K562 (cell line): ENCODE results near the gene DOCK3.

Experiments
- CTCF ChIP-seq, 3 experiments: IDR thresholded peaks in 2 of 3; conservative IDR thresholded peaks in 1 of 3; 2 replicates each; pipeline ENCODE4 v1.5.1; 2011 to 2012; ENCODE audit warnings: low read length in 3 of 3, mild to moderate bottlenecking in 3 of 3, control low read depth in 2 of 3, improper control_type of control experiment in 1 of 3, inconsistent platforms in 1 of 3, low read depth in 1 of 3, mixed read lengths in 1 of 3, moderate library complexity in 1 of 3; ENCODE audit not compliant: insufficient read depth in 2 of 3
- CUX1 ChIP-seq: fragments of 200-800 bp; sonication (Bioruptor generic); IDR thresholded peaks from 2 replicates; pipeline ENCODE4 v1.6.1; 2016; ENCODE audit warnings: missing genetic modification characterization, missing compliant biosample characterization
- GTF2E2 ChIP-seq: fragments of 200-800 bp; sonication (Bioruptor generic); IDR thresholded peaks from 2 replicates; pipeline ENCODE4 v1.6.1; 2016; ENCODE audit warnings: missing genetic modification characterization, missing compliant biosample characterization
- HDAC6 ChIP-seq: IDR thresholded peaks from 2 replicates; pipeline ENCODE4 v1.6.1; 2012; ENCODE audit warnings: low read depth, mild to moderate bottlenecking, control low read depth, inconsistent platforms, low read length, moderate library complexity
- KLF10 ChIP-seq: fragments of 250-450 bp; sonication (Bioruptor Pico); IDR thresholded peaks from 2 replicates; pipeline ENCODE4 v1.6.1; 2021; ENCODE audit warnings: matching md5 sums
- NR2F6 ChIP-seq: fragments of 450-650 bp; formaldehyde crosslinking; IDR thresholded peaks from 2 replicates; pipeline ENCODE4 v1.4.0; 2020; ENCODE audit warnings: mild to moderate bottlenecking
- POLR2A ChIP-seq: fragments of 450-650 bp; conservative IDR thresholded peaks from 2 replicates; pipeline ENCODE4 v1.6.1; 2016
- RFX5 ChIP-seq: IDR thresholded peaks from 2 replicates; pipeline ENCODE4 v1.6.1; 2011; ENCODE audit warnings: low read depth, mild to moderate bottlenecking, improper control_type of control experiment, low read length
- SRSF1 ChIP-seq: fragments of 200-400 bp; formaldehyde crosslinking; IDR thresholded peaks from 2 replicates; pipeline ENCODE4 v1.6.1; 2017; ENCODE audit warnings: mild to moderate bottlenecking, low read depth, low read length, moderate library complexity
- SRSF9 ChIP-seq: fragments of 200-400 bp; formaldehyde crosslinking; IDR thresholded peaks from 2 replicates; pipeline ENCODE4 v1.6.1; 2017; ENCODE audit warnings: low read depth, low read length, borderline replicate concordance
- TF ChIP-seq, protein P1 (sequence below): sonication (generic); formaldehyde crosslinking; IDR thresholded peaks from 2 replicates; pipeline ENCODE4 v1.8.0; 2022; ENCODE audit warnings: missing genetic modification reagents, mild to moderate bottlenecking, moderate library complexity, borderline replicate concordance
- TF ChIP-seq, protein P2 (sequence below): sonication (generic); formaldehyde crosslinking; IDR thresholded peaks from 2 replicates; pipeline ENCODE4 v1.5.0; 2020; ENCODE audit warnings: missing genetic modification reagents

DNA sequence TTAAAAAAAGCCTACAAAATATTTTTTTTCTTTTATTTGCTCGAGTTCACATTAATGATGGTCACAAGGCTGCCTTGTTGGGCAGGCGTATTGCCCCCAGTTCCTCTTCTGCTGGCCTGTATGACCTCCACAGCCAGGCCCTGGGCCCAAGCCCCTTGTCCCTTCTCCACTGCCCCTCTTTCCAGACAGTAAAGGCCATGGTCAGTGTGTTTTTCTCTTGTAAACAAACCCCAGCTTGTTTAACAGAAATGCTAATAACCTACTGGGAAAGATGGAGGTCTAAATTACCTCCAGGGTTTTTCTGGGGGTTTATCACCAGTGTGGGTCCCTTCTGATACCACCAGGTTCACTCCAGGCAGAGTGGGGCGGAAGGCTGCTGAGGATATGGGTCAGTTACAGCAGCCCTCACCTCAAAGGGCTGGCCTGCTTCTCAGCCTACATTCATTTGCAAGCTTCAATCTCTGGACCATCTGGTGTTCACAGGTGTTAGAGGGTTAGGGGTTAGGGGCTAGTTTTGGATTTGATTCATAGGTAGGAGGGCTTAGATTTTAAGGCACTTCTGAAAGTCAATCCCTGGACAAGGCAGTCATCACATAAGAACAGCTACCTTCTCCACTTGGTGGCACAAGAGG is 708.3 kb downstream of the DOCK3 start:
- no peak for TF ChIP-seq CTCF (IDR thresholded peaks at IDR 0.05 in 2 of 3, conservative IDR thresholded peaks at IDR 0.05 in 1 of 3; ENCODE audit: insufficient read depth in 2 of 3, low read depth in 1 of 3, low read length in 3 of 3)
- TF ChIP-seq POLR2A: no peak
- TF ChIP-seq KLF10 (CRISPR knock-in tag): no peak
- no peak for TF ChIP-seq HDAC6
- TF ChIP-seq NR2F6 (CRISPR knock-in tag): no peak
- TF ChIP-seq, protein P1, sequence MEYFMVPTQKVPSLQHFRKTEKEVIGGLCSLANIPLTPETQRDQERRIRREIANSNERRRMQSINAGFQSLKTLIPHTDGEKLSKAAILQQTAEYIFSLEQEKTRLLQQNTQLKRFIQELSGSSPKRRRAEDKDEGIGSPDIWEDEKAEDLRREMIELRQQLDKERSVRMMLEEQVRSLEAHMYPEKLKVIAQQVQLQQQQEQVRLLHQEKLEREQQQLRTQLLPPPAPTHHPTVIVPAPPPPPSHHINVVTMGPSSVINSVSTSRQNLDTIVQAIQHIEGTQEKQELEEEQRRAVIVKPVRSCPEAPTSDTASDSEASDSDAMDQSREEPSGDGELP: no peak
- no peak for TF ChIP-seq CUX1 (CRISPR knock-in tag)
- TF ChIP-seq, protein P2, sequence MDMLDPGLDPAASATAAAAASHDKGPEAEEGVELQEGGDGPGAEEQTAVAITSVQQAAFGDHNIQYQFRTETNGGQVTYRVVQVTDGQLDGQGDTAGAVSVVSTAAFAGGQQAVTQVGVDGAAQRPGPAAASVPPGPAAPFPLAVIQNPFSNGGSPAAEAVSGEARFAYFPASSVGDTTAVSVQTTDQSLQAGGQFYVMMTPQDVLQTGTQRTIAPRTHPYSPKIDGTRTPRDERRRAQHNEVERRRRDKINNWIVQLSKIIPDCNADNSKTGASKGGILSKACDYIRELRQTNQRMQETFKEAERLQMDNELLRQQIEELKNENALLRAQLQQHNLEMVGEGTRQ (CRISPR knock-in tag): no peak
- TF ChIP-seq RFX5: no peak
- no peak for TF ChIP-seq GTF2E2
- TF ChIP-seq SRSF1: no peak
- TF ChIP-seq SRSF9: no peak
